RPMI7951 (cell line): ENCODE results near the gene CTDNEP1. TPM values are rescaled to one million over a fixed set of nuclear protein-coding genes. Genes with fewer than 3 reads are reported as not detected.

Source experiments
- DNase-seq: peaks from one replicate; pipeline ENCODE4 v3.0.0-alpha.2; 2012; ENCODE audit warnings: low read depth
- total RNA-seq: library from RNA; depleted of rRNA; stranded (reverse); fragments of >200 nt; shearing (Covaris generic); gene quantifications from 2 replicates; pipeline ENCODE4 v1.2.3, GENCODE V29; 2014; rRNA removed

Gene CTDNEP1
- 37.4 and 38.0 TPM in 2 replicates for total RNA-seq

- peak; percentile 98 for DNase-seq
These were observed at the start of gene CTDNEP1 for GRCh38 chr17:7251661-7252175. Gene CTDNEP1, minus strand, starts transcription at chr17:7251734. Its CDS starts 438 bp downstream, at chr17:7251296.

GRCh38 chr17:7296189-7296861 lies 44.8 kb upstream of the CTDNEP1 start:
- peak; percentile 75 for DNase-seq

GRCh38 chr17:7295230-7296180 lies 44.0 kb upstream of the CTDNEP1 start:
- DNase-seq = no peak

- DNase-seq = peak; percentile 57
These were observed 43.1 kb upstream of the CTDNEP1 start, which contains the start of gene YBX2 for GRCh38 chr17:7294614-7295153. Gene YBX2, minus strand, starts transcription at chr17:7294639. Its CDS starts 139 bp downstream, at chr17:7294500.

GRCh38 chr17:7293816-7294613 lies 42.5 kb upstream of the CTDNEP1 start:
- no peak for DNase-seq

- DNase-seq = peak; percentile 78
These were observed 41.6 kb upstream of the CTDNEP1 start for GRCh38 chr17:7293159-7293558.

- no peak for DNase-seq
These were observed 41.2 kb upstream of the CTDNEP1 start for GRCh38 chr17:7292729-7293128.

GRCh38 chr17:7292194-7292593 lies 40.7 kb upstream of the CTDNEP1 start:
- DNase-seq = no peak

GRCh38 chr17:7290685-7291084 lies 39.2 kb upstream of the CTDNEP1 start:
- no peak for DNase-seq

- DNase-seq = no peak
These were observed 38.6 kb upstream of the CTDNEP1 start for GRCh38 chr17:7290166-7290565.

- DNase-seq = no peak
These were observed 37.9 kb upstream of the CTDNEP1 start for GRCh38 chr17:7289256-7290032.

GRCh38 chr17:7285679-7286078 lies 34.1 kb upstream of the CTDNEP1 start:
- no peak for DNase-seq

GRCh38 chr17:7284911-7285310 lies 33.4 kb upstream of the CTDNEP1 start:
- DNase-seq = no peak

- DNase-seq = no peak
These were observed 32.1 kb upstream of the CTDNEP1 start for GRCh38 chr17:7283471-7284216.

GRCh38 chr17:7282752-7283321 lies 31.3 kb upstream of the CTDNEP1 start:
- DNase-seq = no peak

GRCh38 chr17:7281953-7282751 lies 30.6 kb upstream of the CTDNEP1 start:
- no peak for DNase-seq

- peak; percentile 87 for DNase-seq
These were observed 29.8 kb upstream of the CTDNEP1 start, which contains the start of gene SLC2A4 for GRCh38 chr17:7281074-7281952. Gene SLC2A4, plus strand, starts transcription at chr17:7281718. Its CDS starts 217 bp downstream, at chr17:7281935.
